GM12864 (cell line): Measurements from ENCODE around the gene PHC3.

Experiments
- DNase-seq: peaks from one replicate; pipeline ENCODE4 v3.0.0-alpha.2; 2011; ENCODE audit warnings: low read depth
- H3K4me3 ChIP-seq: 2 replicates; pipeline ENCODE4 v1.5.1; 2011; ENCODE audit warnings: mild to moderate bottlenecking, low read depth, low read length, control low read depth
- CTCF ChIP-seq: IDR thresholded peaks from 2 replicates; pipeline ENCODE4 v1.5.1; 2011; ENCODE audit warnings: low read depth, mild to moderate bottlenecking, moderate library complexity, low read length, control low read depth, inconsistent platforms; ENCODE audit errors: missing control alignments

Gene PHC3

GRCh38 chr3:170163956-170164645 is 17.4 kb downstream of the PHC3 start:
- DNase-seq = no peak
- no peak overlapping the region for H3K4me3 ChIP-seq
- no peak for TF ChIP-seq CTCF

- no peak for DNase-seq
- H3K4me3 ChIP-seq = no peak overlapping the region
- TF ChIP-seq CTCF = no peak
These were observed 18.9 kb downstream of the PHC3 start for GRCh38 chr3:170162630-170163029.

GRCh38 chr3:170162052-170162451 is 19.5 kb downstream of the PHC3 start:
- no peak for TF ChIP-seq CTCF
- no peak for DNase-seq
- no peak overlapping the region for H3K4me3 ChIP-seq

- TF ChIP-seq CTCF = no peak
- no peak for DNase-seq
- H3K4me3 ChIP-seq = no peak overlapping the region
These were observed 21.6 kb downstream of the PHC3 start for GRCh38 chr3:170159933-170160332.

- TF ChIP-seq CTCF = no peak
- no peak overlapping the region for H3K4me3 ChIP-seq
- DNase-seq = no peak
These were observed 22.1 kb downstream of the PHC3 start for GRCh38 chr3:170159459-170159858.

- no peak for DNase-seq
- H3K4me3 ChIP-seq = no peak overlapping the region
- TF ChIP-seq CTCF = no peak
These were observed 25.9 kb downstream of the PHC3 start for GRCh38 chr3:170155604-170156003.

GRCh38 chr3:170154569-170155143 is 26.9 kb downstream of the PHC3 start:
- no peak for TF ChIP-seq CTCF
- H3K4me3 ChIP-seq = peak overlapping the region; percentile 1; the same call in 1 of the 2 replicates
- DNase-seq = peak; percentile 61
